ENCODE measurements around the gene CEP85. TPM values are rescaled to one million over a fixed set of nuclear protein-coding genes. Genes with fewer than 3 reads are reported as not detected.

Gene CEP85
- total and polyA plus RNA-seq, 9 of the 15 experiments (the other 6 are each of a cell fraction or from before 2014, with no cell fraction given): 42.1 to 140 (median 92.6) TPM

GRCh38 chr1:26279456-26280332, 45.7 kb downstream of the CEP85 start, which contains the start of gene SH3BGRL3 (continued):
- TF ChIP-seq, protein P1, sequence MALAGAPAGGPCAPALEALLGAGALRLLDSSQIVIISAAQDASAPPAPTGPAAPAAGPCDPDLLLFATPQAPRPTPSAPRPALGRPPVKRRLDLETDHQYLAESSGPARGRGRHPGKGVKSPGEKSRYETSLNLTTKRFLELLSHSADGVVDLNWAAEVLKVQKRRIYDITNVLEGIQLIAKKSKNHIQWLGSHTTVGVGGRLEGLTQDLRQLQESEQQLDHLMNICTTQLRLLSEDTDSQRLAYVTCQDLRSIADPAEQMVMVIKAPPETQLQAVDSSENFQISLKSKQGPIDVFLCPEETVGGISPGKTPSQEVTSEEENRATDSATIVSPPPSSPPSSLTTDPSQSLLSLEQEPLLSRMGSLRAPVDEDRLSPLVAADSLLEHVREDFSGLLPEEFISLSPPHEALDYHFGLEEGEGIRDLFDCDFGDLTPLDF (CRISPR knock-in tag; IDR thresholded peaks at IDR 0.05): peak; percentile 74
- TF ChIP-seq BACH1 (tag; IDR thresholded peaks at IDR 0.05): no peak
- TF ChIP-seq ZNF134 (CRISPR knock-in tag; conservative IDR thresholded peaks at IDR 0.05): no peak
- TF ChIP-seq ZNF184 (CRISPR knock-in tag; IDR thresholded peaks at IDR 0.05): no peak
- TF ChIP-seq FIP1L1 (IDR thresholded peaks at IDR 0.05; ENCODE audit: low read depth, low read length, poor library complexity, severe bottlenecking): peak; percentile 94
- no peak; the same call in 1 of the 2 replicates for TF ChIP-seq ZNF175 (CRISPR knock-in tag; IDR thresholded peaks at IDR 0.05; ENCODE audit: low read depth)
- no peak for TF ChIP-seq FOXO4 (CRISPR knock-in tag; IDR thresholded peaks at IDR 0.05)
- TF ChIP-seq, protein P2, sequence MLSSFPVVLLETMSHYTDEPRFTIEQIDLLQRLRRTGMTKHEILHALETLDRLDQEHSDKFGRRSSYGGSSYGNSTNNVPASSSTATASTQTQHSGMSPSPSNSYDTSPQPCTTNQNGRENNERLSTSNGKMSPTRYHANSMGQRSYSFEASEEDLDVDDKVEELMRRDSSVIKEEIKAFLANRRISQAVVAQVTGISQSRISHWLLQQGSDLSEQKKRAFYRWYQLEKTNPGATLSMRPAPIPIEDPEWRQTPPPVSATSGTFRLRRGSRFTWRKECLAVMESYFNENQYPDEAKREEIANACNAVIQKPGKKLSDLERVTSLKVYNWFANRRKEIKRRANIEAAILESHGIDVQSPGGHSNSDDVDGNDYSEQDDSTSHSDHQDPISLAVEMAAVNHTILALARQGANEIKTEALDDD (IDR thresholded peaks at IDR 0.05): no peak
- TF ChIP-seq, protein P3, sequence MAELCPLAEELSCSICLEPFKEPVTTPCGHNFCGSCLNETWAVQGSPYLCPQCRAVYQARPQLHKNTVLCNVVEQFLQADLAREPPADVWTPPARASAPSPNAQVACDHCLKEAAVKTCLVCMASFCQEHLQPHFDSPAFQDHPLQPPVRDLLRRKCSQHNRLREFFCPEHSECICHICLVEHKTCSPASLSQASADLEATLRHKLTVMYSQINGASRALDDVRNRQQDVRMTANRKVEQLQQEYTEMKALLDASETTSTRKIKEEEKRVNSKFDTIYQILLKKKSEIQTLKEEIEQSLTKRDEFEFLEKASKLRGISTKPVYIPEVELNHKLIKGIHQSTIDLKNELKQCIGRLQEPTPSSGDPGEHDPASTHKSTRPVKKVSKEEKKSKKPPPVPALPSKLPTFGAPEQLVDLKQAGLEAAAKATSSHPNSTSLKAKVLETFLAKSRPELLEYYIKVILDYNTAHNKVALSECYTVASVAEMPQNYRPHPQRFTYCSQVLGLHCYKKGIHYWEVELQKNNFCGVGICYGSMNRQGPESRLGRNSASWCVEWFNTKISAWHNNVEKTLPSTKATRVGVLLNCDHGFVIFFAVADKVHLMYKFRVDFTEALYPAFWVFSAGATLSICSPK (IDR thresholded peaks at IDR 0.05; ENCODE audit: borderline replicate concordance): no peak
- peak; percentile 97 for TF ChIP-seq FUS (optimal IDR thresholded peaks at IDR 0.05; ENCODE audit: low read depth, low read length)
- 0 out of 4 replicates have a peak, but pooled peaks of 1 of the 2 experiments have one; percentile 48 for TF ChIP-seq BCLAF1 (IDR thresholded peaks at IDR 0.05; ENCODE audit: borderline replicate concordance in 1 of 2, control insufficient read depth in 1 of 2, low read depth in 2 of 2, low read length in 1 of 2)
- no peak for TF ChIP-seq ZNF143 (CRISPR knock-in tag; IDR thresholded peaks at IDR 0.05)
- TF ChIP-seq IRF9 (tag; IDR thresholded peaks at IDR 0.05): no peak
- peak; percentile 90; the same call in 1 of the 2 replicates for TF ChIP-seq ZNF830 (CRISPR knock-in tag; IDR thresholded peaks at IDR 0.05)
- no peak for TF ChIP-seq ZNF217 (CRISPR knock-in tag; IDR thresholded peaks at IDR 0.05)
- peak; percentile 81; the same call in 1 of the 2 replicates for TF ChIP-seq MTA3 (IDR thresholded peaks at IDR 0.05; ENCODE audit: borderline replicate concordance)

All from K562 (cell line).